PC-3 (cell line): ENCODE measurements around the gene ITCH. TPM values are rescaled to one million over a fixed set of nuclear protein-coding genes. Genes with fewer than 3 reads are reported as not detected.

Experiments
- ATAC-seq: fragments of 200-7000 bp; cut with Tn5 transposase; 2 replicates; pipeline ENCODE4 v1.9.1; 2020; ENCODE audit warnings: mild to moderate bottlenecking, moderate library complexity
- BruUV-seq: library from RNA; stranded (reverse); fragments of 400-500 nt; replicated peaks from 2 replicates; lab custom pipeline; 2021; lab: Mats Ljungman, UMichigan
- CTCF ChIA-PET: fragments of 300-600 bp; sonication (Branson Sonifier 250); formaldehyde crosslinking; loops from one replicate; lab custom pipeline; 2022; ENCODE audit warnings: antibody characterized with exemption; lab: Charles Lee
- POLR2A ChIA-PET: fragments of 300-600 bp; sonication (Branson Sonifier 250); formaldehyde crosslinking; loops from one replicate; lab custom pipeline; 2022; ENCODE audit warnings: antibody characterized with exemption; ENCODE audit not compliant: unreplicated experiment; lab: Charles Lee
- DNase-seq: peaks from one replicate; pipeline ENCODE4 v3.0.0-alpha.2; 2015
- H2AFZ ChIP-seq: fragments of 300-600 bp; sonication (generic); 2 replicates; pipeline ENCODE4 v1.6.0; 2016; ENCODE audit warnings: antibody characterized with exemption, low read length
- H3F3A ChIP-seq: fragments of 300-600 bp; sonication (generic); one replicate; pipeline ENCODE4 v1.6.0; 2017; ENCODE audit warnings: antibody characterized with exemption, low read length, control low read depth, mild to moderate bottlenecking; ENCODE audit not compliant: unreplicated experiment
- H3K27ac ChIP-seq: fragments of 300-600 bp; sonication (generic); 2 replicates; pipeline ENCODE4 v1.5.1; 2016; ENCODE audit warnings: mild to moderate bottlenecking, low read length
- H3K27me3 ChIP-seq: fragments of 300-600 bp; sonication (generic); 2 replicates; pipeline ENCODE4 v1.6.1; 2016; ENCODE audit warnings: low read length, mixed read lengths
- H3K36me3 ChIP-seq: fragments of 300-600 bp; sonication (generic); 2 replicates; pipeline ENCODE4 v1.6.1; 2016; ENCODE audit warnings: low read depth, mixed run types, low read length, mixed read lengths
- H3K4me1 ChIP-seq: fragments of 300-600 bp; sonication (generic); 2 replicates; pipeline ENCODE4 v1.5.1; 2016; ENCODE audit warnings: low read length; ENCODE audit not compliant: insufficient read depth
- H3K4me2 ChIP-seq: fragments of 300-600 bp; sonication (generic); 2 replicates; pipeline ENCODE4 v1.6.0; 2016; ENCODE audit warnings: low read length
- H3K4me3 ChIP-seq: fragments of 300-600 bp; sonication (generic); 2 replicates; pipeline ENCODE4 v1.5.1; 2016; ENCODE audit warnings: mild to moderate bottlenecking, low read length, mixed read lengths
- H3K79me2 ChIP-seq: fragments of 300-600 bp; sonication (generic); 2 replicates; pipeline ENCODE4 v1.6.1; 2017; ENCODE audit warnings: low read length, mixed read lengths
- H3K9ac ChIP-seq: fragments of 300-600 bp; sonication (generic); 2 replicates; pipeline ENCODE4 v1.6.0; 2016; ENCODE audit warnings: mild to moderate bottlenecking, low read length
- H3K9me2 ChIP-seq: fragments of 300-600 bp; sonication (generic); replicated peaks from 2 replicates; pipeline ENCODE4 v1.6.1; 2016; ENCODE audit warnings: mixed run types, low read length, mixed read lengths
- H3K9me3 ChIP-seq: fragments of 300-600 bp; sonication (generic); 2 replicates; pipeline ENCODE4 v1.6.1; 2016; ENCODE audit warnings: low read length, mixed read lengths
- H4K20me1 ChIP-seq: fragments of 300-600 bp; sonication (generic); 2 replicates; pipeline ENCODE4 v1.6.1; 2016; ENCODE audit warnings: low read length, mixed read lengths
- EZH2 ChIP-seq: fragments of 300-600 bp; sonication (generic); IDR thresholded peaks from one replicate; pipeline ENCODE4 v1.6.1; 2017; ENCODE audit warnings: antibody characterized with exemption, mild to moderate bottlenecking, low read length; ENCODE audit not compliant: unreplicated experiment
- EZH2phosphoT487 ChIP-seq: fragments of 300-600 bp; sonication (generic); IDR thresholded peaks from 2 replicates; pipeline ENCODE4 v1.6.1; 2018; ENCODE audit warnings: mild to moderate bottlenecking, antibody characterized with exemption, low read length, borderline replicate concordance
- intact Hi-C: fragments of 100-400 bp; cut with micrococcal nuclease; formaldehyde crosslinking; loops from 2 replicates; pipeline ENCODE4 v1.9.0; 2023
- total RNA-seq: library from RNA; depleted of rRNA; stranded (reverse); fragments of >200 nt; gene quantifications from 2 replicates; pipeline ENCODE4 v1.2.3, GENCODE V29; 2014
- TF ChIP-seq, protein P1 (sequence below): fragments of 300-600 bp; sonication (generic); conservative IDR thresholded peaks from 2 replicates; pipeline ENCODE4 v1.5.1; 2017; ENCODE audit warnings: antibody characterized with exemption, low read depth, mild to moderate bottlenecking, low read length

The ITCH gene
- total RNA-seq, 1 experiment from 2014 or later, result 54.8 TPM

- CTCF ChIA-PET, result no interaction called here
- Histone ChIP-seq H3K36me3 (peaks cover 18% of the 10 kb centered on the region), H3K4me2 (no peak overlapping the region), H4K20me1 (no peaks in the 10 kb centered on the region), H2AFZ (no peak overlapping the region), H3K9ac (no peak overlapping the region), H3K4me1 (no peaks in the 10 kb centered on the region), H3K4me3 (no peak overlapping the region), H3K27ac (no peak overlapping the region), H3K9me2 (no peaks in the 10 kb centered on the region), H3F3A (no peaks in the 10 kb centered on the region), H3K9me3 (no peaks in the 10 kb centered on the region), H3K27me3 (no peaks in the 10 kb centered on the region), H3K79me2 (no peaks in the 10 kb centered on the region)
- no peak for DNase-seq
- no peak for TF ChIP-seq EZH2
- no peak for TF ChIP-seq EZH2phosphoT487
- TF ChIP-seq, protein P1, sequence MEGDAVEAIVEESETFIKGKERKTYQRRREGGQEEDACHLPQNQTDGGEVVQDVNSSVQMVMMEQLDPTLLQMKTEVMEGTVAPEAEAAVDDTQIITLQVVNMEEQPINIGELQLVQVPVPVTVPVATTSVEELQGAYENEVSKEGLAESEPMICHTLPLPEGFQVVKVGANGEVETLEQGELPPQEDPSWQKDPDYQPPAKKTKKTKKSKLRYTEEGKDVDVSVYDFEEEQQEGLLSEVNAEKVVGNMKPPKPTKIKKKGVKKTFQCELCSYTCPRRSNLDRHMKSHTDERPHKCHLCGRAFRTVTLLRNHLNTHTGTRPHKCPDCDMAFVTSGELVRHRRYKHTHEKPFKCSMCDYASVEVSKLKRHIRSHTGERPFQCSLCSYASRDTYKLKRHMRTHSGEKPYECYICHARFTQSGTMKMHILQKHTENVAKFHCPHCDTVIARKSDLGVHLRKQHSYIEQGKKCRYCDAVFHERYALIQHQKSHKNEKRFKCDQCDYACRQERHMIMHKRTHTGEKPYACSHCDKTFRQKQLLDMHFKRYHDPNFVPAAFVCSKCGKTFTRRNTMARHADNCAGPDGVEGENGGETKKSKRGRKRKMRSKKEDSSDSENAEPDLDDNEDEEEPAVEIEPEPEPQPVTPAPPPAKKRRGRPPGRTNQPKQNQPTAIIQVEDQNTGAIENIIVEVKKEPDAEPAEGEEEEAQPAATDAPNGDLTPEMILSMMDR, result no peak
- intact Hi-C loops, result no loop called here
- POLR2A ChIA-PET, result no interaction called here
- BruUV-seq, result no TSS peak
- ATAC-seq, result no peak
These were observed 178.8 kb downstream of the ITCH start for GRCh38 chr20:34541917-34542316.

DNA sequence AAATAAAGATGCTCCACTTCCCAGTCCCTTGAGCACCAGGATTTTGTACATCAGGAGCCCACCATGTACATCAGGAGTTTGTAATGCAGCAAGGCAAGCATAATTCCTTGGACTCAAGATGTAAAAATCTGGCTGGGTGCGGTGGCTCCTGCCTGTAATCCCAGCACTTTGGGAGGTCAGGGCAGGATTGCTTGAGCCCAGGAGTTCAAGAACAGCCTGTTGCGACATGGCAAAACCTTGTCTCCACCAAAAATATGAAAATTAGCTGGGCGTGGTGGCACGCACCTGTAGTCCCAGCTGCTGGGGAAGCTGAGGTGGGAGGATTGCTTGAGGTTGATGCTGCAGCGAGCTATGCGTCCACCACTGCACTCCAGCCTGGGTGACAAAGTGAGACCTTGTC lies 179.4 kb downstream of the ITCH start:
- no peaks in the 10 kb centered on the region for H3K9me2 ChIP-seq
- no peaks in the 10 kb centered on the region for H4K20me1 ChIP-seq
- no peaks in the 10 kb centered on the region for H3F3A ChIP-seq
- no peak for ATAC-seq
- no peaks in the 10 kb centered on the region for H3K79me2 ChIP-seq
- CTCF ChIA-PET, result no interaction called here
- no peaks in the 10 kb centered on the region for H3K9me3 ChIP-seq
- H3K27ac ChIP-seq, result no peak overlapping the region
- no peak for DNase-seq
- H3K27me3 ChIP-seq, result no peaks in the 10 kb centered on the region
- intact Hi-C loops, result no loop called here
- peaks cover 13% of the 10 kb centered on the region for H3K36me3 ChIP-seq
- no peak overlapping the region for H3K4me3 ChIP-seq
- no peak overlapping the region for H3K4me2 ChIP-seq
- TF ChIP-seq, protein P1, result no peak
- no peak for TF ChIP-seq EZH2
- TF ChIP-seq EZH2phosphoT487, result no peak
- no peak overlapping the region for H2AFZ ChIP-seq
- no peak overlapping the region for H3K9ac ChIP-seq
- no TSS peak for BruUV-seq
- POLR2A ChIA-PET, result no interaction called here
- no peaks in the 10 kb centered on the region for H3K4me1 ChIP-seq

DNA sequence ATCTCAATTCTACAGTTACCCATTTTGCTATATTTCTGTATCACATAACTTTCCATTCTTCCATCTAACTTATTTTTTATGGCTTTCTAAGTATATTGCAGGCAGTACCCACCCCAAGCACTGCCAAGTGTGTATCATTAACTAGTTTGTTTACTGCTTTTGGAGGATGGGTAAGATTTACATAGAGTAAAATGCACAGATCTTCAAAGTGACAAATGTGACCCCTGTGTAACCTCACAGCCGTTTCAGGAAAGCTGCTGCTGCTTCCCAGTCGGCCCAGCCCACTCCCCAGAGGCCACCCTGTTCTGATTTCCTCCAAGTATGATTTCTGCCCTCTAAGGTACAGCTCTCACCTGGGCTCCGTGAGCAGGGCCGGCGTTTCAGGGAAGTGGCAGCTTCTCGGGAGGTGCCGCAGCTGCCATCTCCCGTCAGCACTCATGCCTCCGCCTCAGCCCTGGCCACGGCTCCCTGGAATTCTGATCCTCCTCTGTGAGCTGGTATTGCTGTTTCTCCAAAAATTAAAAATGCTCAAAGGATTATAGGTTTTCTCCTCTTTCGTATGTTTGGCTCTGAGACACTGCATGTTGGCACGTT lies 180.5 kb downstream of the ITCH start:
- Histone ChIP-seq H3K4me3 (no peak overlapping the region), H3K79me2 (no peaks in the 10 kb centered on the region), H4K20me1 (no peaks in the 10 kb centered on the region), H3K4me1 (no peaks in the 10 kb centered on the region), H3K9me2 (no peaks in the 10 kb centered on the region), H3K36me3 (peaks cover 12% of the 10 kb centered on the region), H2AFZ (no peak overlapping the region), H3K4me2 (no peak overlapping the region), H3K27ac (no peak overlapping the region), H3F3A (no peaks in the 10 kb centered on the region), H3K9ac (no peak overlapping the region), H3K27me3 (no peaks in the 10 kb centered on the region), H3K9me3 (no peaks in the 10 kb centered on the region)
- TF ChIP-seq EZH2phosphoT487, result no peak
- no peak for DNase-seq
- BruUV-seq, result no TSS peak
- ATAC-seq, result no peak
- intact Hi-C loops, result no loop called here
- ChIA-PET CTCF (no interaction called here), POLR2A (no interaction called here)
